Type B pancreatic cell (in vitro differentiated cells): ENCODE results near the gene HPSE2. TPM values are rescaled to one million over a fixed set of nuclear protein-coding genes. Genes with fewer than 3 reads are reported as not detected.

Experiments used
- DNase-seq: peaks from one replicate; pipeline ENCODE4 v3.0.0; 2021; ENCODE audit warnings: mixed read lengths; ENCODE audit not compliant: unreplicated experiment; ENCODE audit errors: extremely low spot score
- H3K27ac Mint-ChIP-seq: 2 replicates; pipeline ENCODE4 v1.8.0; 2021; ENCODE audit warnings: mild to moderate bottlenecking, mixed read lengths
- H3K27me3 Mint-ChIP-seq: 2 replicates; pipeline ENCODE4 v1.8.0; 2021; ENCODE audit warnings: mixed read lengths
- H3K36me3 Mint-ChIP-seq: 2 replicates; pipeline ENCODE4 v1.8.0; 2021; ENCODE audit warnings: mixed read lengths
- H3K4me1 Mint-ChIP-seq: one replicate; pipeline ENCODE4 v1.8.0; 2021; ENCODE audit warnings: mixed read lengths; ENCODE audit not compliant: unreplicated experiment
- H3K4me3 Mint-ChIP-seq: 2 replicates; pipeline ENCODE4 v1.8.0; 2021; ENCODE audit warnings: mild to moderate bottlenecking, mixed read lengths
- H3K9me3 Mint-ChIP-seq: 2 replicates; pipeline ENCODE4 v1.8.0; 2021; ENCODE audit warnings: mixed read lengths
- total RNA-seq: library from RNA; stranded (reverse); gene quantifications from 2 replicates; pipeline ENCODE4 v1.2.1, GENCODE V29; 2021; ENCODE audit warnings: low replicate concordance
- TF ChIP-seq, protein P1 (sequence below): fragments of 200-600 bp; sonication (generic); conservative IDR thresholded peaks from 2 replicates; pipeline ENCODE4 v1.5.0; 2021; ENCODE audit warnings: antibody characterized with exemption, mild to moderate bottlenecking

Gene HPSE2
- total RNA-seq, 1 donor from 2014 or later, result 19.8 TPM

DNA sequence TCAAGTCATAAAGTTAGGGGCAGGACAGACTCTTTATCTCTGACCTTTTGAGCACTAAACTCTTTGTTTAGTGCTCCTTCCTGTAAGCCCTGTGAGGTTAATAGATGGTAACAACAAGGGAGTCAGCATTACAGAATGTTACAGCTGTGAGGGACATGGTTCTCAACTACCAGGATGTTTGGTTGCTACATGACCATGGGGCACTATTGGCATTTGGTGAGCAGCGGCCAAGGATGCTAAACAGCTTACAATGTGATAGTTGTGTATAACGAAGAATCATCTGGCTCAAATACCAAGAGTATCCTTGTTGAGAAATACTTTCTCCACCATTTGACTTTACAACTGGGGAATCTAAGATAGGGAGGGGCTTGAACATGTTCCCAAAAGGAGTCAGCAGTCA is 753.6 kb downstream of the HPSE2 start:
- Mint-ChIP-seq H3K27me3 (no peaks in the 10 kb centered on the region), H3K4me1 (peaks cover 20% of the 10 kb centered on the region), H3K27ac (no peak overlapping the region), H3K4me3 (no peak overlapping the region), H3K9me3 (peaks cover 8% of the 10 kb centered on the region), H3K36me3 (no peaks in the 10 kb centered on the region)
- TF ChIP-seq, protein P1, sequence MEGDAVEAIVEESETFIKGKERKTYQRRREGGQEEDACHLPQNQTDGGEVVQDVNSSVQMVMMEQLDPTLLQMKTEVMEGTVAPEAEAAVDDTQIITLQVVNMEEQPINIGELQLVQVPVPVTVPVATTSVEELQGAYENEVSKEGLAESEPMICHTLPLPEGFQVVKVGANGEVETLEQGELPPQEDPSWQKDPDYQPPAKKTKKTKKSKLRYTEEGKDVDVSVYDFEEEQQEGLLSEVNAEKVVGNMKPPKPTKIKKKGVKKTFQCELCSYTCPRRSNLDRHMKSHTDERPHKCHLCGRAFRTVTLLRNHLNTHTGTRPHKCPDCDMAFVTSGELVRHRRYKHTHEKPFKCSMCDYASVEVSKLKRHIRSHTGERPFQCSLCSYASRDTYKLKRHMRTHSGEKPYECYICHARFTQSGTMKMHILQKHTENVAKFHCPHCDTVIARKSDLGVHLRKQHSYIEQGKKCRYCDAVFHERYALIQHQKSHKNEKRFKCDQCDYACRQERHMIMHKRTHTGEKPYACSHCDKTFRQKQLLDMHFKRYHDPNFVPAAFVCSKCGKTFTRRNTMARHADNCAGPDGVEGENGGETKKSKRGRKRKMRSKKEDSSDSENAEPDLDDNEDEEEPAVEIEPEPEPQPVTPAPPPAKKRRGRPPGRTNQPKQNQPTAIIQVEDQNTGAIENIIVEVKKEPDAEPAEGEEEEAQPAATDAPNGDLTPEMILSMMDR, result no peak
- DNase-seq, result no peak

DNA sequence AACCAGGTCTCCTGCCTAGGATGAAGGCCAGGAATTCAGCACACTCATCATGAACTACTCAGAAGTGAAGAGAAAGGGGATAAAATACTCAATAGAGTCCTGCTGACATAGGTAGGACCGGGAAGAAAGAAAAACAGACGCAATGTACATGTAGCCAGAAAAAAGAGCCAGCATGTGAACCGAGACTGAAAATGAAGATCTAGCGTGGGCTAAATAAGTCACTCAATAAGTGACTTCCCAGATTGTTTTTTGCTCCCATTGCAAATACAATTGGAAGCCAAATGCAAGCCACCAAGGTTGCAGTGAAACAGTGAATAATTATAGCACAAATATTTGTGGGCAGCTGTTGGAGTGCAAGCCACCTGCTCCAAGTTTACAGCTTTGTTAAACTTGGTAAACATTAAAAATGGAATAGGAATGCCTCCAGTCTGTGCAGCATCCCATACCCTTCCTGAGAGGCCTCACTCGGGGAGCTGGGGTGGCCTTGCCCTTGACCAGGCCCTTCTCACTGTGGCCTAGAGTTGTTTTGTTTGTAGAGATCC is 754.2 kb downstream of the HPSE2 start:
- Mint-ChIP-seq H3K9me3 (peaks cover 8% of the 10 kb centered on the region), H3K27me3 (no peaks in the 10 kb centered on the region), H3K36me3 (no peaks in the 10 kb centered on the region), H3K4me3 (no peak overlapping the region), H3K4me1 (peaks cover 19% of the 10 kb centered on the region), H3K27ac (no peak overlapping the region)
- TF ChIP-seq, protein P1, result no peak
- no peak for DNase-seq

DNA sequence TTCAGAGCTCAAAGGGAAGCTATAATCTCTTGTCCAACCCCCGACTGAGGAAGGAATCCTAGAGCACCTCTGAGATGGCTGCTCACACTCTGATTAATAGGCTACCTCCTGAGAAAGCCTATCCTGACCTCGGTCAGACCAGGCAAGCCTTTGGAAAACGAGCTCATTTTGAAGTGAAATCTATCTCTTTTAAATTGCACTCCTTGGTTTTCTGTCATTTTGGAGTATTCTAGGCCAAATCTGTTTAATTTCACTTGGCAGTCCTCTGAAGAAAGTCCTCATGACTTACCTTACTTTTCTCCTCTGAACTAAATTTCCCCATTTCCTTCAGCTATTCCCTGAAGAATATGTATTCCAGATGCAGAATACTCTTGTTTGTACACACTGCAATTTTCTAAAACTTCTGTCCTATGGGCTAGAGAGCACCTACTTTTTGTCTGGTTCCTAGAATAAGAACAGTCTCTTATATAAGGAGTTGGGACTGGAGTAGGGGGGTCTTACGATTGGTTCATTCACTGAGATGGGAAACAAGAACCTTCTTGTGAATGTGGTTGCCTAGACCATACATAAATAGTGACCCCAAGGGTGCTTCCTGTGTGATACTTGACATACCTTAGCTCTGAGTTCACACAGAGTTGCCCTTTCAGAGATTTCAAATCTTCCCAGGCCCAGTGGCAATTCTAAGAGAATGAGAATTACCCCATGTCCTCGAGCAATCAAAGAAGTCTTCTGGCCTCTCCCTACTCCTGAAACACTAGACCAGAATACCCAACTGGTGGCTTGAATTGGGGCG is 757.0 kb downstream of the HPSE2 start:
- no peak overlapping the region for H3K27ac Mint-ChIP-seq
- H3K4me1 Mint-ChIP-seq, result peaks cover 5% of the 10 kb centered on the region
- peaks cover 5% of the 10 kb centered on the region for H3K9me3 Mint-ChIP-seq
- H3K27me3 Mint-ChIP-seq, result no peaks in the 10 kb centered on the region
- DNase-seq, result no peak
- TF ChIP-seq, protein P1, result no peak
- no peaks in the 10 kb centered on the region for H3K36me3 Mint-ChIP-seq
- no peak overlapping the region for H3K4me3 Mint-ChIP-seq

DNA sequence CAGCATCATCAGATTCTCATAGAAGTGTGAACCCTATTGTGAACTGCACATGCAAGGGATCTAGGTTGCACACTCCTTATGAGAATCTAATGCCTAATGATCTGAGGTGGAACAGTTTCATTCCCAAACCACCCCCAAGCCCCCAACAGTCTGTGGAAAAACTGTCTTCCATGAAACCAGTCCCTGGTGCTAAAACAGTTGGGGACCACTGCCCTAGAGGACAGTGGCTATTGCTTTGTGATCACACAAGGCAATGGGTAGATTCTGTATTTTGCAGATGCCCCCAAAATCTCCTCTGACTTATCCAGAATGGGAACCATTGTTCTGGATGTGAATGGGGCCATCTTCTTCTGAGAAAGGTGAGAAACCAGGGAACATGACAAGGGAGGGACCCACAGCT is 757.8 kb downstream of the HPSE2 start:
- no peaks in the 10 kb centered on the region for H3K36me3 Mint-ChIP-seq

DNA sequence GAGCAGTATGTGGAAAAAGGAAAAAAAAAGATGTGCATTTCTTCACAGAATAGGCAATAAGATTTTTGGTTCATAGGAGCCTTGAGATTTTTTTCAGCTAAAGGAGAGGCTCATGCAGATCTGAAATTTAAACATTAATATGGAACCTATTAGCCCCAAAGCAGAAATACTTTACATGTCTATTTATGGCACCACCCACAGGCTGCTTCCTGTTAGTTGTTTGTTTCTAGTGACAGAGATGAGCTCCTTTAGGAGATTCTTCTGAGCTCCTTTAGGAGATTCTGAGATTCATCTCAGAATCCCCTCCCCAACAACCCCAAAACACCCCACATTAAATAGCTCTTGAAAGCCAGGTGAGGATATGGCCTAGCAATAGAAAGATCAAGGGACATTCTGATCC is 761.0 kb downstream of the HPSE2 start:
- TF ChIP-seq, protein P1, result no peak
- H3K27ac Mint-ChIP-seq, result no peak overlapping the region
- DNase-seq, result no peak
- H3K9me3 Mint-ChIP-seq, result peaks cover 5% of the 10 kb centered on the region
- peaks cover 12% of the 10 kb centered on the region for H3K27me3 Mint-ChIP-seq
- no peaks in the 10 kb centered on the region for H3K36me3 Mint-ChIP-seq
- H3K4me1 Mint-ChIP-seq, result peaks cover 14% of the 10 kb centered on the region
- H3K4me3 Mint-ChIP-seq, result no peak overlapping the region

More for the DNA sequence above, 757.8 kb downstream of the HPSE2 start:
- no peaks in the 10 kb centered on the region for H3K27me3 Mint-ChIP-seq
- H3K4me1 Mint-ChIP-seq, result peaks cover 5% of the 10 kb centered on the region
- peaks cover 5% of the 10 kb centered on the region for H3K9me3 Mint-ChIP-seq
- TF ChIP-seq, protein P1, result no peak
- no peak overlapping the region for H3K27ac Mint-ChIP-seq
- DNase-seq, result no peak
- H3K4me3 Mint-ChIP-seq, result no peak overlapping the region
